Measurements from ENCODE around the gene CYP4F11. TPM values are rescaled to one million over a fixed set of nuclear protein-coding genes. Genes with fewer than 3 reads are reported as not detected.
"Not testable (repeated sequence)": the region's sequence is repeated elsewhere in the genome, so short reads cannot be mapped to it uniquely, and the experiment has no call there.

The CYP4F11 gene
- polyA plus RNA-seq, 6 donors from 2014 or later: not detected

DNA sequence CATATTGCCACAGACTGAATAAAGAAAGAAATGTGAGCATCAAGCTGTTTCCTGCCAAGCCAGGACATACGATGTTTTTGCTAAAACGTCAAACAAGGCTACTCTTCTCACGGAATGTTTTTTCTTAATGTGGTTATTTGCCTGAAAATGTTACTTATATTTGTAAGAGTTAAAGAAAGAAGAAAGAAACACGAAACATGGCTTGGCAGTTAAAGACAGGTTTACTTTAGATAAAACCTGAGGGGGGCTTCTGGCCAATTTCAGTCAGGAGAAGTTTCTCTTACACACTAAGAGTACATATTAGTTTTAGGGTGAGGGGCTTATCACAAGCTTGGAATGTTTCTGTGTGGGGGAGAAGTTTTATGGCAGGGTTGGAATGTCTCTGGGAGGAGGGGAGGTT, 10.1 kb upstream of the CYP4F11 start:
- DNase-seq (no peak), ATAC-seq (ENCODE audit: low read depth in 2 of 2) (no peak)
- Mint-ChIP-seq H3K4me3 (no peak overlapping the region), H3K27ac (no peak overlapping the region), H3K4me1 (no peaks in the 10 kb centered on the region), H3K27me3 (peaks cover 14 to 43% (median 38%) of the 10 kb centered on the region in 3 donors), H3K36me3 (peaks cover 14% of the 10 kb centered on the region in 2 donors), H3K9me3 (peaks cover 11 to 29% (median 19%) of the 10 kb centered on the region in 7 donors)

DNA sequence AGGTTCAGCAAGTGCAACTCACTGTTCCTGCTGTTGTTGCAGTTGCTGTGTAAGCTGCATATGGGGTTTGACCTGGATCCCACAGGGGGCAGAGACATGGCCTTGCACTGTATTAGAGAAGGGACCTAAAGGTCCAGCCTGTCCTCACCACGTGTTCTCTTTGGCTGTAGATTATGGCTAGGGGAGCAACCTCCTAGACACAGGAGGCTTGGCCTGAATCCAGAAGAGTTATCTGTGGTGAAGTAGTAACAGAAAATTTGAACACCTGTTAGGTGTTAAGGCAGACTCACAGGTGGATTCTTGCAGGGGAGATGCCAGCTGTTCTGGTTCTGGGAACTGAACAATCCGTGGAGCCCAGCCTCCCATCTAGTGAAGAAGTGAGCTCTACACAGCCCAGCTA, 3.4 kb upstream of the CYP4F11 start:
- H3K27ac Mint-ChIP-seq: no peak overlapping the region
- peaks cover 0 to 15% (median 4%) of the 10 kb centered on the region in 7 donors for H3K9me3 Mint-ChIP-seq
- ATAC-seq (ENCODE audit: low read depth in 2 of 2) (no peak), DNase-seq (no peak)
- no peaks in the 10 kb centered on the region for H3K4me1 Mint-ChIP-seq
- no peaks in the 10 kb centered on the region for H3K36me3 Mint-ChIP-seq
- H3K27me3 Mint-ChIP-seq: peaks cover 12 to 56% (median 16%) of the 10 kb centered on the region in 3 donors
- H3K4me3 Mint-ChIP-seq: no peak overlapping the region

DNA sequence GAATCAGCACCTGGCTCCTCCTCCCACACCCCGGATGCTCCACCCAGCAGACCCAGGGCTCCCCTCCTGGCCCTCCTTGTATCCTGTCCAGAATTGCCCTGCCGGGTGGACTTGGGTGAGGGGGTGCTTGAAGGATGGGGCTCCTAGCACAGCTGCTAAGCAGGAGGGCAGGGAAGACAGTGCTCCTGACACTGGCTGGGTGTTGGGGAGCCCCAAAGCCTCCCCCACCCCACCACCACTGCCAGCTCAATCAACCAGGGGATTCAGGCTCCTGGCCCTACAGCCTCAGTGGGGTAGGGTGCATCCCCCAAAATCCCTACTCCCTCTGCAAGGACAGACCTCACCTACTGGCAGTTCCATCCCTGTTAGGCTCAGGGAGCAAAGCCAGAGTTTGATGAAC, 2.6 kb upstream of the CYP4F11 start:
- ATAC-seq (ENCODE audit: low read depth in 2 of 2) (no peak), DNase-seq (no peak)
- no peaks in the 10 kb centered on the region for H3K36me3 Mint-ChIP-seq
- no peaks in the 10 kb centered on the region for H3K4me1 Mint-ChIP-seq
- H3K27me3 Mint-ChIP-seq: peaks cover 3 to 52% (median 14%) of the 10 kb centered on the region in 3 donors
- no peak overlapping the region for H3K27ac Mint-ChIP-seq
- H3K4me3 Mint-ChIP-seq: no peak overlapping the region
- H3K9me3 Mint-ChIP-seq: peaks cover 0 to 15% (median 4%) of the 10 kb centered on the region in 7 donors

DNA sequence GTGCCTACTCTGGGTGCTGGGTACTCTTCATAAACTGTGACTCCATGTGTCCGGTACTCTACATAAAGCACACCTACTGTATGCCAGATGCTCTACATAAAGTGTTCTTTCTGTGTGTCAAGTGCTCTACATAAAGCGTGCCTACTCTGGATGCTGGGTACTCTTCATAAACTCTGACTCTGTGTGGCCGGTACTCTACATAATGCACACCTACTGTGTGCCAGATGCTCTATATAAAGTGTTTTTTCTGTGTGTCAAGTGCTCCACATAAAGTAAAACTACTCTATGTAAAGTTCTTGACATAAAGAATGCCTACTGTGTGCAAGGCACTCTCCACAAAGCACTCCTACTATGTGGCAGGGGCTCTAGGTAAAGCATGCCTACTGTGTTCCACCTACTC, 1.8 kb upstream of the CYP4F11 start:
- no peak overlapping the region for H3K27ac Mint-ChIP-seq
- DNase-seq (no peak), ATAC-seq (ENCODE audit: low read depth in 2 of 2) (no peak)
- peaks cover 4 to 55% (median 12%) of the 10 kb centered on the region in 3 donors for H3K27me3 Mint-ChIP-seq
- no peak overlapping the region for H3K4me3 Mint-ChIP-seq
- H3K36me3 Mint-ChIP-seq: no peaks in the 10 kb centered on the region
- peaks cover 0 to 2% (median 0%) of the 10 kb centered on the region in 3 donors for H3K4me1 Mint-ChIP-seq
- H3K9me3 Mint-ChIP-seq: peaks cover 0 to 15% (median 4%) of the 10 kb centered on the region in 7 donors

DNA sequence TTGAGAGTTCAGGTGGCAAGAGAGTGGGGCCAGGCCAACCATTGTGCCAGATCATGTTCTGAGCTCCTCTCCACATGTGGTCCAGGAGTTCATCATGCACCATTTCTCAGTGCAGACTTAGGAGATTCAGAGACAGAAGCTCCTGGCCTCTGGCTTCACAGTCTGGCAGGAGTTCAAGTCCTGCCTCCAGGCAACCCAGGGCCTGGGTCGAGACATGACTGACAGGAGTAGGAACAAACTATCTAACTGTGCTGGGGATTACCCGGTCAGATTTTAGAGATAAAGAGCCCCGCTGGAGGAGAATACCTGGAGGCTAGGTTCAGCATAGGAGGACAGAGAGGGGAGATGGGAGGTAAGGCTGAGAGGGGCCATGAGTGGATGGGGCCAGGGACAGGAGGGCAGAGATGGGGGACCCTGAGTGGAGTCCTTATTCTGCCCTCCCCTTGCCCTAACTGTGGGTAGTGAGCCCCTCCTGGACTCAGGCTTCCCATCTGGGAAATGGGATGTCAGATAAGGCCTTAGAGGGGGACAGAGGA, 906 bp upstream of the CYP4F11 start:
- H3K4me1 Mint-ChIP-seq: peaks cover 0 to 5% (median 0%) of the 10 kb centered on the region in 3 donors
- H3K36me3 Mint-ChIP-seq: no peaks in the 10 kb centered on the region
- peaks cover 9 to 56% (median 12%) of the 10 kb centered on the region in 3 donors for H3K27me3 Mint-ChIP-seq
- H3K4me3 Mint-ChIP-seq: no peak overlapping the region
- ATAC-seq (ENCODE audit: low read depth in 2 of 2): no peak
- no peak for DNase-seq
- no peak overlapping the region for H3K27ac Mint-ChIP-seq
- peaks cover 0 to 15% (median 4%) of the 10 kb centered on the region in 7 donors for H3K9me3 Mint-ChIP-seq

DNA sequence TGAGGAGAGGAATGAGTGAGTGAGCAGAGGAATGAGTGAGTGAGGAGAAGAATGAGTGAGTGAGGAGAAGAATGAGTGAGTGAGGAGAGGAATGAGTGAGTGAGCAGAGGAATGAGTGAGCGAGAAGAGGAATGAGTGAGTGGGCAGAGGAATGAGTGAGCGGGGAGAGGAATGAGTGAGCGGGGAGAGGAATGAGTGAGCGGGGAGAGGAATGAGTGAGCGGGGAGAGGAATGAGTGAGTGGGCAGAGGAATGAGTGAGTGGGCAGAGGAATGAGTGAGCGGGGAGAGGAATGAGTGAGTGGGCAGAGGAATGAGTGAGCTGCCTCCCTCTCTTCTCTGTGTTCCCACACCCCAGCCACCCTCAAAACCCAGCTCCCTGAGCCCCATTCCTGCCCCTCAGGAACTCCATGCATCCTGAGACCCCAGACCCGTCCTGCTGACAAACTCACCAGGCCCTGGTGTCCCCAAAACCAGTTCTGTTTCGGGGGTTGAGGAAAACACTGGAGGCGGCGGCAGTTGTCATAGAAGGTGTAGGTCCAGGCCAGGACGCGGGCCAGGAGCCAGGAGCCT, 483 bp downstream of the CYP4F11 start:
- H3K27ac Mint-ChIP-seq; H3K4me1 Mint-ChIP-seq; DNase-seq; H3K4me3 Mint-ChIP-seq; ATAC-seq (ENCODE audit: low read depth in 2 of 2); H3K36me3 Mint-ChIP-seq: not testable (repeated sequence)
- Mint-ChIP-seq H3K9me3 (peaks cover 0 to 14% (median 4%) of the 10 kb centered on the region in 7 donors), H3K27me3 (peaks cover 18 to 62% (median 20%) of the 10 kb centered on the region in 3 donors)

DNA sequence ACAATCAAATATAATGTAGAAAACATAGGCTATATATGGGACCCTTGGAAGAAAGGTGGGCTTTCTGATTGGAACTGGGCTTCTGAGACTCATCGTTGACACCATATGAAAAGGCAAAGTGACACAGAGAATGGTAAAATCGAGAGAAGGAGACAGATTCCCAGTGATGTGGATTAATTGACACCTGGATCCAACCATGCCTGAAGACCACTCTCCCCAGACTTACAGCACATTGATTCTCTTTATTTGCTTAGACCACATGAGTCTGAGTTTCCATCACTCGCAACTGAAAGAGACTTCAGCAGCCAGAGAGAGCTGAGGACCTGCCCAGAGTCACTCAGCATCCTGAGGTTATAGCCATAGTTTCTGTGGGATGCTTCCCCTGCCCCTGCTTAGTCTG, 6.0 kb downstream of the CYP4F11 start:
- H3K36me3 Mint-ChIP-seq: no peaks in the 10 kb centered on the region
- H3K27me3 Mint-ChIP-seq: peaks cover 41 to 70% (median 50%) of the 10 kb centered on the region in 3 donors
- H3K4me3 Mint-ChIP-seq: no peak overlapping the region
- H3K9me3 Mint-ChIP-seq: peaks cover 0 to 2% (median 0%) of the 10 kb centered on the region in 7 donors
- no peak overlapping the region for H3K27ac Mint-ChIP-seq
- ATAC-seq (ENCODE audit: low read depth in 2 of 2) (no peak), DNase-seq (no peak)
- peaks cover 0 to 5% (median 0%) of the 10 kb centered on the region in 3 donors for H3K4me1 Mint-ChIP-seq

DNA sequence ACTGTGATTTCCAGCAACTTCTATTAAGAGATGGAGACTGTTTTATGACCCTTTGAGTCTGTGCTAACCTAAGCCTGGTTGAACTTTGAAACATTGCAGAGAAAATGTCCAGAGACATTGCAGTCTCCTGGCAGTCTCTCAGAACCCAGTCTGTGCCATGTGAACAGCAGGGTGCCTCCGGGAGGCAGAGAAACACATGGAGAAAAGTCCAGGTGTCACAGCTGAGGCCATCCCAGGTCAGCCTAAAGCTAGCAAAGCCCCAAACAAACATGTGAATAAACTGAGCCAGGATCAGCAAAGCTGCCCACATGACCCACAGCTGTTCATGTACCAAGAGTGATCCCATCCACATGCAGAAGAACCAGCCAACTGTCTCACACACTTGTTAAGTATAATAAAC, 7.8 kb downstream of the CYP4F11 start:
- Mint-ChIP-seq H3K4me3 (no peak overlapping the region), H3K36me3 (no peaks in the 10 kb centered on the region), H3K9me3 (peaks cover 0 to 2% (median 0%) of the 10 kb centered on the region in 7 donors), H3K4me1 (peaks cover 0 to 5% (median 0%) of the 10 kb centered on the region in 3 donors), H3K27ac (no peak overlapping the region), H3K27me3 (peaks cover 54 to 88% (median 66%) of the 10 kb centered on the region in 3 donors)
- ATAC-seq (ENCODE audit: low read depth in 2 of 2) (no peak), DNase-seq (no peak)

DNA sequence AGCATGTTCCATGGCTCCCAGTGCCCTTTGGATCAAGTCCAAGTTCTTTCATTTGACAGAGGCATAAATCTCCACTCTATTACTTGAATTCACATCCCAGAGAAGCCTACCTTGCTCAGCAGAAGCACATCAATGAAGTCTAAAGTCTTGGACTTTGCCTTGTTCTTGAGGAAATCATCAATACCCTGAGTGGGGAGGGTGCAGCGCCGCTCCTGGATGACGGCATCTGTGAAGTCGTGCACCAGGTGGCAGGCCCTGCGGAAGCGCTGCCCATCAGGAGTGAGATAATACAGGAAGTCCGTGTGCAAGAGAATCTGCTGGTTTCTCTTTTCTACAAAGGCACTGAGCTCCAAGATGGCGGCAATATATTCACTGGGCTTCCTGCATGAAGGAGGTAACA, 10.6 kb downstream of the CYP4F11 start:
- DNase-seq (no peak), ATAC-seq (ENCODE audit: low read depth in 2 of 2) (no peak)
- Mint-ChIP-seq H3K36me3 (no peaks in the 10 kb centered on the region), H3K4me1 (no peaks in the 10 kb centered on the region), H3K27me3 (peaks cover 67 to 80% (median 72%) of the 10 kb centered on the region in 3 donors), H3K9me3 (peaks cover 0 to 2% (median 0%) of the 10 kb centered on the region in 7 donors), H3K4me3 (no peak overlapping the region), H3K27ac (no peak overlapping the region)

DNA sequence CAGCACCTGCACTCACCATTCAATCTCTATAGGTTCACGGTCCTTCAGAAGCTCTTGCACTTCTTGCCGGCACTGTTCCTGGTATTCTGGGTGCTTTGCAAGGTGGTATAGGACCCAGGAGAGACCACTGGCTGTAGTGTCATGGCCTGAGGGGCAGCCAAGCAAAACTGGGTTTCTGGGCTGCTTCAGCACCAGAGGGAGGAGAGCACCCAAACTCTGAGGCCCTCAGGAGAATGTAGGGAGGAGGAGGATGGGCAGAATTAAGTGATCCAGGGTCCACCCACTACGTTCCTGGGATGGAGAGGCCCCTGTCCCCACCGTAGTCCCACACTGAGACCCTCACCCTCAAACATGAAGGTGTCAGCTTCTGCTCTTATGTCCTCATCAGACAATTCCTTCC, 12.3 kb downstream of the CYP4F11 start:
- Mint-ChIP-seq H3K4me1 (peaks cover 4 to 6% (median 4%) of the 10 kb centered on the region in 3 donors), H3K27me3 (peaks cover 69 to 77% (median 75%) of the 10 kb centered on the region in 3 donors), H3K9me3 (peaks cover 0 to 3% (median 0%) of the 10 kb centered on the region in 7 donors), H3K36me3 (no peaks in the 10 kb centered on the region), H3K4me3 (no peak overlapping the region), H3K27ac (no peak overlapping the region)
- DNase-seq (no peak), ATAC-seq (ENCODE audit: low read depth in 2 of 2) (no peak)

DNA sequence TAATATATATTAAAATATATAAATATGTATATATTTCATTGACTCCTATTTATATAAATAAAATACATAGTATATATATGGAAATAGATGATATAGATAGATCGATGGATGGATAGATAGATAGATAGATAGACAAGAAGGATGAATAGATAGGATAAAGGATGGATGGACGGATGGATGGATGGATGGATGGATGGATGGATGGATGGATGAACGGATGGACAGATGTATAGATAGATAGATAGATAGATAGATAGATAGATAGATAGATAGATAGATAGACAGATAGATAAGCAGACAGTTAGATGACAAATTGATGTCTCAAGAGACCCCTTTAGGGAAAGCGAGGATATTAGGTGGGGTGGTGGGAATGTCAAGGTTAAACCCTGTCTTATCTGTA, 15.1 kb downstream of the CYP4F11 start:
- Mint-ChIP-seq H3K27me3 (peaks cover 62 to 77% (median 75%) of the 10 kb centered on the region in 3 donors), H3K27ac (no peak overlapping the region), H3K4me1 (peaks cover 5 to 7% (median 5%) of the 10 kb centered on the region in 3 donors), H3K4me3 (no peak overlapping the region), H3K36me3 (no peaks in the 10 kb centered on the region), H3K9me3 (peaks cover 0 to 18% (median 7%) of the 10 kb centered on the region in 7 donors)
- ATAC-seq (ENCODE audit: low read depth in 2 of 2): no peak
- DNase-seq: no peak

DNA sequence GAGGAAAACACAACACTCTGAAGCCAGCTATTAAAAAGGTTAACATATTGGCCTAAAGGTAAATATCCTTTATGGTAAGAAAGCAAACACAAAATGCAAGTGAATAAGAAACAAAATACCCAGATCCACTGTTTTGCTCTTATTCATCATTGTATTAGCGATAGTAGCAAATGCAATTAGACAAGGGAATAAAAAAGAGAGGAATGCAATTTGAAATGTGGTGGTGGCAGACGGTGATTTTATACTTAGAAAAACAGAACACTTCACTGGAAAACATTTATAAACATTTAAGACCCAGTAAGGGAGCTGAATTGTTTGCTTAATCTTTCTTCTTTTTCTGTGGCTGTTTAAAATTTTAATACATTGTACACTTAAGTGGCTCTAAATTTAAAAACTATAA, 19.2 kb downstream of the CYP4F11 start:
- Mint-ChIP-seq H3K36me3 (no peaks in the 10 kb centered on the region), H3K27me3 (peaks cover 58 to 75% (median 74%) of the 10 kb centered on the region in 3 donors), H3K4me3 (no peak overlapping the region), H3K4me1 (peaks cover 5 to 12% (median 6%) of the 10 kb centered on the region in 3 donors), H3K9me3 (peaks cover 0 to 21% (median 9%) of the 10 kb centered on the region in 7 donors), H3K27ac (no peak overlapping the region)
- no peak for DNase-seq
- no peak for ATAC-seq (ENCODE audit: low read depth in 2 of 2)

DNA sequence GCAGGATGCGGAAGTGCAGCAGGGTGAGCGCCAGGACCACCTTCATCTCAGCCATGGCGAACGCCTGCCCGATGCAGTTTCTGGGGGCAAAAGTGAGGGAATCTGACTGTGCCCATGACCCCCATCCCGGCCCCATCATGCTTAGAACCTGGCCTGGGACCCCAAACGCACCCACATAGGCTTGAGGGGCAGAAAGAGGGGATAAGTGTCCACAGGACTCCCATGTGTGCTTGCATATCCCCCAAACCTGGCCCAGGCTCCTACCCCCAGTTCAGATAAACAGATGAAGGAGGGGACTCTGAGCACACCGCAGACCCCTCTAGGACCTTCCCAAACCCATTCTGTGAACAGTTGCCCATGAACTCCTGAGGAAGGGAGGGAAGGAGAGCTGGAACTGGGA, 20.5 kb downstream of the CYP4F11 start:
- Mint-ChIP-seq H3K36me3 (no peaks in the 10 kb centered on the region), H3K9me3 (peaks cover 0 to 21% (median 13%) of the 10 kb centered on the region in 7 donors)

DNA sequence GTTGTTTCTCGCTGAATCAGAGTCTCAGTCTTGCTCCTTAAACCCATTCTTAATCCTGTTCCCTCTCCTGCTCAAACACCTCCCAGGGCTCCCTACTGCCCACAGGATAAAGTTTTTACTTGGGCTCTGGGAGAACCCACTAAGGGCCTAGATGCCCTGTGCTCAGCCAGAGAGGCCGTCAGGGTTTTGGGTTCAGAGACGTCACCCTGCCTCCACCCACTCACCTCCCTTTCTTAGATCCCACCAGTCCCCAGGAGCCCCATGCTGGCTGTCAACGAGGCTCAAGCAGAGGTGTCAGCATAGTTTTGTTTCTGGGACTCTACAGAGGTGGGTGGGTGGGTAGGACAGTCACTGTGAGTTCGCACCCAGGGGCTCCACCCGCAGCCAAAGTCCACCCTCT, 20.9 kb downstream of the CYP4F11 start:
- Mint-ChIP-seq H3K4me3 (no peak overlapping the region), H3K36me3 (no peaks in the 10 kb centered on the region), H3K4me1 (peaks cover 5 to 12% (median 6%) of the 10 kb centered on the region in 3 donors), H3K9me3 (peaks cover 0 to 21% (median 13%) of the 10 kb centered on the region in 7 donors), H3K27ac (no peak overlapping the region), H3K27me3 (peaks cover 57 to 72% (median 59%) of the 10 kb centered on the region in 3 donors)
- no peak for DNase-seq
- ATAC-seq (ENCODE audit: low read depth in 2 of 2): no peak

More for the DNA sequence above, 20.5 kb downstream of the CYP4F11 start:
- peaks cover 5 to 12% (median 6%) of the 10 kb centered on the region in 3 donors for H3K4me1 Mint-ChIP-seq
- DNase-seq (no peak), ATAC-seq (ENCODE audit: low read depth in 2 of 2) (no peak)
- H3K27me3 Mint-ChIP-seq: peaks cover 57 to 72% (median 64%) of the 10 kb centered on the region in 3 donors
- H3K27ac Mint-ChIP-seq: no peak overlapping the region
- H3K4me3 Mint-ChIP-seq: no peak overlapping the region
